Colonic mucosa (tissue), 4 donors: ENCODE measurements around the gene CYB5A. TPM values are rescaled to one million over a fixed set of nuclear protein-coding genes. Genes with fewer than 3 reads are reported as not detected.

ENCODE experiments used
- DNase-seq: peaks from one replicate; pipeline ENCODE4 v3.0.0-alpha.2; 2020
- H3K27ac ChIP-seq: fragments of 200-600 bp; one replicate; pipeline ENCODE4 v1.8.0; 2021
- H3K27me3 ChIP-seq: fragments of 200-600 bp; one replicate; pipeline ENCODE4 v1.8.0; 2021
- H3K36me3 ChIP-seq: fragments of 200-600 bp; one replicate; pipeline ENCODE4 v1.8.0; 2021
- H3K4me1 ChIP-seq: fragments of 200-600 bp; one replicate; pipeline ENCODE4 v1.8.0; 2021; ENCODE audit warnings: mild to moderate bottlenecking
- H3K4me3 ChIP-seq: fragments of 200-600 bp; one replicate; pipeline ENCODE4 v1.8.0; 2021
- H3K9ac ChIP-seq, 2 donors: one replicate each; pipeline ENCODE4 v1.7.0; 2013; ENCODE audit warnings: control low read depth in 2 of 2, low read depth in 2 of 2, low read length in 2 of 2
- H3K9me3 ChIP-seq: fragments of 200-600 bp; one replicate; pipeline ENCODE4 v1.8.0; 2021
- CTCF ChIP-seq: fragments of 200-600 bp; IDR thresholded peaks from one replicate; pipeline ENCODE4 v1.8.0; 2022; ENCODE audit warnings: antibody characterized with exemption, mild to moderate bottlenecking
- intact Hi-C: fragments of 100-400 bp; cut with DNase I; formaldehyde crosslinking; loops from one replicate; pipeline ENCODE4 v1.14.1; 2022
- total RNA-seq, 2 donors: library from RNA; stranded (reverse); fragmentation: NEBNext Ultra II Directional in 1 of 2; extraction: Animal tissue kit (Norgen Biotek cat#: 25700) in 1 of 2; gene quantifications; one replicate each; pipeline ENCODE4 v1.2.1, GENCODE V29; 2021
- donor health status: healthy.
- donor health status: DM: no; HTN: no; CAD: no.
- donor health status: DM: no; HTN: no; CAD: no.

Gene CYB5A
- total RNA-seq, 2 donors from 2014 or later = 107 to 114 TPM

DNA sequence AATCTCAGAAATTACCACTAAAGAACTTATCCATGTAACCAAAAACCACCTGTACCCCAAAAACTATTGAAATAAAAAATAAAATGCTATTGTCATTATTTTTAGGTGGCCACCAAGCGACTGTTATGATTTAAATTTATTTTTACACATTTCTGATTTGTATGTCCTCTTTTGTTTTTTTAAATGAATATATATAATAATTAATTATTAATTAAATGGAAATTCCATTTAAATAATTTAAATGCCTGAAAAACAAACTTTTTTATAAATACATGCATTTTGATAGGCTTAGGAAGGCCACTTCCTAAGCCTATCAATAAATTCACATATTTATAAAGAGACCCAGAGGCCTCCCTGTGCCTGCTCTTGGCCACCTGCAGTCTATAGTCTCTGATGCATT is 52.2 kb downstream of the CYB5A start:
- H3K9ac ChIP-seq = no peak overlapping the region
- H3K36me3 ChIP-seq = no peaks in the 10 kb centered on the region
- intact Hi-C loops = no loop called here
- no peaks in the 10 kb centered on the region for H3K27me3 ChIP-seq
- no peak overlapping the region for H3K4me3 ChIP-seq
- no peak for TF ChIP-seq CTCF
- no peaks in the 10 kb centered on the region for H3K9me3 ChIP-seq
- no peak for DNase-seq
- no peak overlapping the region for H3K27ac ChIP-seq
- no peaks in the 10 kb centered on the region for H3K4me1 ChIP-seq

DNA sequence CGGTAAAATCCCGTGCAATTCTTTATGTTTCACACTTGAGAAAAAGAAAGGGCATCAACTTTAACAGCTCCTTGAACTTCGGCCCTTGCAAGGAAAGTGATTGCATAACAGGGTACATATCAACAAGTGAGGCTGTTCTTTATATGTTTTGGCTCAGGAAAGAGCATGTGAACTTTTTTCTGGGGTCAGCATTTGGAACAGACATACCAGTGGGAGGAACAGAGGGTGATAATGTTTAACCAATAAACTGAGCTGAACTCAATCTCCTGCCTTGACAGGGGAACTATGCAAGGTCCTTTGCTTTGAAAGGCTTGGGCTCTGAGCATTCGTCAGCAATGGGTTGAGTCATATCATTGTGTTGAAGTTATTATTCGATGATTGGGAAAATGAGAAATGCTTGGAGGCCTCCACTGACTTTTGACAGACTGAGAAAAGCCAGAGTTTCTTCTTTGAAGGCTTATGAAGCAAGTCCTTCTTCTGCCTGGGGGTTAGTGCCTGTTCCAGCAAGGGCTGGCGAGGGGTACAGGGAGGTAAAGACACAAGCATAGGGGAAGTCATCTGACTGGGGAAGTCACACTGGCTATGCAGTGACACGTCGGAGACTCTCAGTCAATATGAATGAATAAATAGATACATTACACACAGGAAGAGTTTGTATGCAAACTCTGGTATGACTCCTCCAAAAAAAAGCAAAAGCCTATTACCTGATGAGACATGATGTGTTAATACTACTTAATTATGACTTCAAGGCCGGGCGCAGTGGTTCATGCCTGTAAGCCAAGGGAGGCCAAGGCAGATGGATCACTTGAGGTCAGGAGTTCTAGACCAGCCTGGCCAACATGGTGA is 57.2 kb downstream of the CYB5A start:
- DNase-seq = peak; percentile 72
- Histone ChIP-seq H3K27ac (peak overlapping the region; percentile 79), H3K27me3 (no peaks in the 10 kb centered on the region), H3K9me3 (no peaks in the 10 kb centered on the region), H3K36me3 (no peaks in the 10 kb centered on the region), H3K4me3 (no peak overlapping the region), H3K4me1 (no peaks in the 10 kb centered on the region), H3K9ac (peak overlapping the region in 1 of 2 donors; percentile 71)
- no peak for TF ChIP-seq CTCF
- intact Hi-C loops = no loop called here

DNA sequence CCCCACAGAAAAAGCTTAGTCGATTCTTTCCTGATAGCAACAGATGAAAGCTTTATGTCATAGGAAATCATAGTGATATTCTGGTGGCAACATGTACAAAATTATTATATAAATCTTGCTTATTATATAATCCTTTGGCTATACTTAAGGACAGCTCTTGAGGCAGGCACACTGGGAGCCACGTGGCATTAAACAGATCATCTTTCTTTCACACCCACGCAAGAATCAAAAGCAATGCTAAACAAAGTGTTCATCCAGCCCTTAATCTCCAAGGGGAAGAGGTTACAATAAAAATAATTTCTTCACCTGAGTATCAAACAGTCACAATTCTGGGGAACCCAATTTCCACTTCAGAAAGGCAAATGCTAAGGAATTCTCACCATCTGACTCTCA is 57.8 kb downstream of the CYB5A start:
- H3K9ac ChIP-seq = peak overlapping the region in 1 of 2 donors; percentile 21
- H3K4me1 ChIP-seq = no peaks in the 10 kb centered on the region
- DNase-seq = no peak
- H3K27me3 ChIP-seq = no peaks in the 10 kb centered on the region
- H3K36me3 ChIP-seq = no peaks in the 10 kb centered on the region
- H3K9me3 ChIP-seq = no peaks in the 10 kb centered on the region
- TF ChIP-seq CTCF = no peak
- peak overlapping the region; percentile 79 for H3K27ac ChIP-seq
- intact Hi-C loops = no loop called here
- H3K4me3 ChIP-seq = no peak overlapping the region

- H3K27me3 ChIP-seq = no peaks in the 10 kb centered on the region
- no peak for TF ChIP-seq CTCF
- intact Hi-C loops = no loop called here
- no peaks in the 10 kb centered on the region for H3K36me3 ChIP-seq
- no peaks in the 10 kb centered on the region for H3K4me1 ChIP-seq
- no peak overlapping the region for H3K4me3 ChIP-seq
- no peak for DNase-seq
- H3K9me3 ChIP-seq = no peaks in the 10 kb centered on the region
- no peak overlapping the region for H3K27ac ChIP-seq
- H3K9ac ChIP-seq = no peak overlapping the region
Observed at GRCh38 chr18:74230922-74231714, 60.6 kb downstream of the CYB5A start.

GRCh38 chr18:74229891-74230290 is 61.9 kb downstream of the CYB5A start:
- H3K27ac ChIP-seq = no peak overlapping the region
- no peak overlapping the region for H3K4me3 ChIP-seq
- H3K9me3 ChIP-seq = no peaks in the 10 kb centered on the region
- H3K9ac ChIP-seq = no peak overlapping the region
- no peaks in the 10 kb centered on the region for H3K4me1 ChIP-seq
- no peak for DNase-seq
- H3K36me3 ChIP-seq = no peaks in the 10 kb centered on the region
- intact Hi-C loops = no loop called here
- no peak for TF ChIP-seq CTCF
- H3K27me3 ChIP-seq = no peaks in the 10 kb centered on the region
